OCI-LY7 (cell line): ENCODE measurements around the gene PAN3. TPM values are rescaled to one million over a fixed set of nuclear protein-coding genes. Genes with fewer than 3 reads are reported as not detected.

Source experiments
- BruUV-seq: library from RNA; stranded (reverse); fragments of 400-500 nt; replicated peaks from 2 replicates; lab custom pipeline; 2021; lab: Mats Ljungman, UMichigan
- CTCF ChIA-PET: fragments of 300-600 bp; sonication (Branson Sonifier 250); formaldehyde crosslinking; loops from one replicate; lab custom pipeline; 2022; ENCODE audit warnings: antibody characterized with exemption; ENCODE audit not compliant: unreplicated experiment; lab: Charles Lee
- POLR2A ChIA-PET: fragments of 300-600 bp; sonication (Branson Sonifier 250); formaldehyde crosslinking; loops from one replicate; lab custom pipeline; 2022; ENCODE audit warnings: antibody characterized with exemption; lab: Charles Lee
- DNase-seq: peaks from one replicate; pipeline ENCODE4 v3.0.0-alpha.2; 2015; ENCODE audit warnings: low spot score
- H2AFZ ChIP-seq: fragments of 200-600 bp; sonication (generic), shearing (Covaris generic); 2 replicates; pipeline ENCODE4 v1.6.1; 2014; ENCODE audit warnings: mild to moderate bottlenecking, antibody characterized with exemption, low read length, moderate library complexity
- H3K27ac ChIP-seq: fragments of 200-600 bp; sonication (generic); 2 replicates; pipeline ENCODE4 v1.5.1; 2014; ENCODE audit warnings: mixed run types, low read depth, mild to moderate bottlenecking, moderate library complexity, low read length, inconsistent platforms; ENCODE audit not compliant: poor library complexity, severe bottlenecking
- H3K36me3 ChIP-seq: fragments of 200-600 bp; sonication (generic); 2 replicates; pipeline ENCODE4 v1.6.1; 2014; ENCODE audit warnings: mild to moderate bottlenecking, antibody characterized with exemption, low read length, moderate library complexity, mixed read lengths; ENCODE audit not compliant: insufficient read depth
- H3K4me1 ChIP-seq: fragments of 200-600 bp; sonication (generic); 2 replicates; pipeline ENCODE4 v1.5.1; 2014; ENCODE audit warnings: mild to moderate bottlenecking, low read length; ENCODE audit not compliant: insufficient read depth, poor library complexity, severe bottlenecking
- H3K4me2 ChIP-seq: fragments of 200-600 bp; sonication (generic); 2 replicates; pipeline ENCODE4 v1.6.1; 2014; ENCODE audit warnings: mild to moderate bottlenecking, low read length
- H3K4me3 ChIP-seq: fragments of 200-600 bp; sonication (generic); 2 replicates; pipeline ENCODE4 v1.5.1; 2014; ENCODE audit warnings: mild to moderate bottlenecking, low read depth, low read length; ENCODE audit not compliant: poor library complexity, severe bottlenecking
- H3K79me2 ChIP-seq: fragments of 200-600 bp; sonication (generic); 2 replicates; pipeline ENCODE4 v1.6.1; 2016; ENCODE audit warnings: low read depth, mild to moderate bottlenecking, low read length, moderate library complexity, mixed read lengths; ENCODE audit not compliant: insufficient read depth
- H3K9me2 ChIP-seq: fragments of 200-600 bp; sonication (generic); 2 replicates; pipeline ENCODE4 v1.6.1; 2016; ENCODE audit warnings: mild to moderate bottlenecking, low read length, mixed read lengths; ENCODE audit not compliant: insufficient read depth
- H3K9me3 ChIP-seq: fragments of 200-600 bp; sonication (generic); 2 replicates; pipeline ENCODE4 v1.6.1; 2014; ENCODE audit warnings: mild to moderate bottlenecking, mixed run types, low read length, mixed read lengths
- H4K20me1 ChIP-seq: fragments of 200-600 bp; sonication (generic); 2 replicates; pipeline ENCODE4 v1.6.1; 2014; ENCODE audit warnings: mild to moderate bottlenecking, antibody characterized with exemption, low read length, moderate library complexity, mixed read lengths; ENCODE audit not compliant: insufficient read depth
- EZH2phosphoT487 ChIP-seq: fragments of 200-600 bp; sonication (generic); IDR thresholded peaks from 2 replicates; pipeline ENCODE4 v1.6.1; 2018; ENCODE audit warnings: low read depth, borderline replicate concordance, mild to moderate bottlenecking, mixed run types, antibody characterized with exemption, low read length, moderate library complexity, mixed read lengths
- intact Hi-C: fragments of 100-400 bp; cut with micrococcal nuclease; formaldehyde crosslinking; loops from one replicate; pipeline ENCODE4 v1.10.0; 2022; ENCODE audit not compliant: unreplicated experiment
- total RNA-seq, 2 experiments: library from RNA; depleted of rRNA in 1 of 2; stranded (reverse); fragments of >200 nt in 1 of 2; shearing (Covaris generic) in 1 of 2; gene quantifications; 2 replicates each; pipeline ENCODE4 v1.2.3, GENCODE V29; 2014 to 2022
- TF ChIP-seq, protein P1 (sequence below): fragments of 200-600 bp; sonication (generic); conservative IDR thresholded peaks from 2 replicates; pipeline ENCODE4 v1.5.1; 2014; ENCODE audit warnings: mild to moderate bottlenecking, antibody characterized with exemption, low read length, moderate library complexity, mixed read lengths

PAN3 gene
- total RNA-seq, 2 experiments from 2014 or later: 20.4 to 54.8 TPM

DNA sequence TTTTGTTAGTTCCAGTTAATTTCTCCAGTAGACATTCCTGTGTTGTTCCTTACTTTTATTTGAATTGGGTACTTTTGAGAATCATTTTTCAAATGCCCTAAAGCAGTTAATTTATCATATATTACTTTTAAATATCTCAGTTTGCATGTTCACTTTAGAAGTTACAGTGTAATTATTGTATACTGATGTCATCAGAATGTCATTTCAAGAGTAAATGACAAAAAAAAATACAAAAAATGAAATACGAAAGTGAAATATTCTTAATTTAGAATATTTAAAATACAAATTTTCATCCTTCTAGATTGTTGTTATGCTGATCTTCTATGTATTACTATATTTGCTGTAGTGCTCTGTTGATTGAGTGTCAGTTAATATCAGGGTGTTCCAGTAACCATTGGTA, 114.2 kb downstream of the PAN3 start:
- DNase-seq: no peak
- no peak overlapping the region for H2AFZ ChIP-seq
- CTCF ChIA-PET: no interaction called here
- intact Hi-C loops: no loop called here
- H3K9me3 ChIP-seq: peaks cover 6% of the 10 kb centered on the region; the same call in 1 of the 2 replicates
- H4K20me1 ChIP-seq: no peaks in the 10 kb centered on the region
- POLR2A ChIA-PET: no interaction called here
- peaks cover 5% of the 10 kb centered on the region; the same call in 1 of the 2 replicates for H3K79me2 ChIP-seq
- no peak overlapping the region for H3K4me3 ChIP-seq
- no peaks in the 10 kb centered on the region for H3K9me2 ChIP-seq
- TF ChIP-seq, protein P1, sequence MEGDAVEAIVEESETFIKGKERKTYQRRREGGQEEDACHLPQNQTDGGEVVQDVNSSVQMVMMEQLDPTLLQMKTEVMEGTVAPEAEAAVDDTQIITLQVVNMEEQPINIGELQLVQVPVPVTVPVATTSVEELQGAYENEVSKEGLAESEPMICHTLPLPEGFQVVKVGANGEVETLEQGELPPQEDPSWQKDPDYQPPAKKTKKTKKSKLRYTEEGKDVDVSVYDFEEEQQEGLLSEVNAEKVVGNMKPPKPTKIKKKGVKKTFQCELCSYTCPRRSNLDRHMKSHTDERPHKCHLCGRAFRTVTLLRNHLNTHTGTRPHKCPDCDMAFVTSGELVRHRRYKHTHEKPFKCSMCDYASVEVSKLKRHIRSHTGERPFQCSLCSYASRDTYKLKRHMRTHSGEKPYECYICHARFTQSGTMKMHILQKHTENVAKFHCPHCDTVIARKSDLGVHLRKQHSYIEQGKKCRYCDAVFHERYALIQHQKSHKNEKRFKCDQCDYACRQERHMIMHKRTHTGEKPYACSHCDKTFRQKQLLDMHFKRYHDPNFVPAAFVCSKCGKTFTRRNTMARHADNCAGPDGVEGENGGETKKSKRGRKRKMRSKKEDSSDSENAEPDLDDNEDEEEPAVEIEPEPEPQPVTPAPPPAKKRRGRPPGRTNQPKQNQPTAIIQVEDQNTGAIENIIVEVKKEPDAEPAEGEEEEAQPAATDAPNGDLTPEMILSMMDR: no peak
- TF ChIP-seq EZH2phosphoT487: no peak
- no peak overlapping the region for H3K4me2 ChIP-seq
- no TSS peak for BruUV-seq
- no peak overlapping the region for H3K27ac ChIP-seq
- H3K4me1 ChIP-seq: peaks cover 4% of the 10 kb centered on the region
- H3K36me3 ChIP-seq: peaks cover 45% of the 10 kb centered on the region

DNA sequence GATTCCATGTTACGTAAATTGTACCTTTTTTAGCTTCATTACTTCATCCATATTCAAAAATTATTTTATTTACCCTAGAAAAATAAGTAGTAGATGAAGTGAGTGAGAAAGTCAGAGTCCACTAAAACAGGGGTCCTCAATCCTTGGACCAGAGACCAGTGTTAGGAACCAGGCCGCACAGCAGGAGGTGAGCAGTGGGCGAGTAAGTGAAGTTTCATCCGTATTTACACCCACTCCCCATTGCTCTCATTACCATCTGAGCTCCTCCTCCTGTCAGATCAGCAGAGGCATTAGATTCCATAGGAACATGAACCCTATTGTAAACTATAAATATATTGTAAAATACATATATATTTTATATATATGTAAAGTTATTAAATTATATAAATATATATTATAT, 119.0 kb downstream of the PAN3 start:
- H4K20me1 ChIP-seq: no peaks in the 10 kb centered on the region
- TF ChIP-seq, protein P1: no peak
- no peak for TF ChIP-seq EZH2phosphoT487
- no peaks in the 10 kb centered on the region for H3K4me1 ChIP-seq
- peaks cover 72% of the 10 kb centered on the region for H3K36me3 ChIP-seq
- no peaks in the 10 kb centered on the region for H3K9me3 ChIP-seq
- H3K4me3 ChIP-seq: no peak overlapping the region
- ChIA-PET CTCF (no interaction called here), POLR2A (interaction anchor here (0.6 kb wide), 1 partner anchor 869 kb away, joined by 3 read pairs; no protein-coding TSS in a partner anchor)
- H3K9me2 ChIP-seq: no peaks in the 10 kb centered on the region
- H3K27ac ChIP-seq: no peak overlapping the region
- H2AFZ ChIP-seq: no peak overlapping the region
- DNase-seq: no peak
- H3K4me2 ChIP-seq: no peak overlapping the region
- H3K79me2 ChIP-seq: no peaks in the 10 kb centered on the region; the same call in 1 of the 2 replicates
- intact Hi-C loops: no loop called here
- BruUV-seq: no TSS peak

- CTCF ChIA-PET: no interaction called here
- POLR2A ChIA-PET: interaction anchor here (0.6 kb wide), 1 partner anchor 796 kb away, joined by 4 read pairs; no protein-coding TSS in a partner anchor
- H3K4me1 ChIP-seq: no peaks in the 10 kb centered on the region
Observed at GRCh38 chr13:28258417-28258816, 120.1 kb downstream of the PAN3 start.

More at GRCh38 chr13:28258417-28258816, 120.1 kb downstream of the PAN3 start:
- BruUV-seq: no TSS peak
- H3K9me3 ChIP-seq: no peaks in the 10 kb centered on the region
- TF ChIP-seq EZH2phosphoT487: no peak
- TF ChIP-seq, protein P1: no peak
- H3K27ac ChIP-seq: no peak overlapping the region
- peaks cover 83% of the 10 kb centered on the region for H3K36me3 ChIP-seq
- no peaks in the 10 kb centered on the region; the same call in 1 of the 2 replicates for H3K79me2 ChIP-seq
- no peak for DNase-seq
- H3K4me3 ChIP-seq: no peak overlapping the region
- no peak overlapping the region for H3K4me2 ChIP-seq
- H4K20me1 ChIP-seq: no peaks in the 10 kb centered on the region
- H2AFZ ChIP-seq: no peak overlapping the region
- intact Hi-C loops: no loop called here
- H3K9me2 ChIP-seq: no peaks in the 10 kb centered on the region
